MM.1S (cell line): Measurements from ENCODE around the gene SYTL2.

ENCODE experiments used
- DNase-seq: peaks from one replicate; pipeline ENCODE4 v3.0.0-alpha.2; 2015
- H2AFZ ChIP-seq: fragments of 300-600 bp; sonication (generic); 2 replicates; pipeline ENCODE4 v1.6.0; 2016; ENCODE audit warnings: antibody characterized with exemption, low read length
- H3F3A ChIP-seq: fragments of 300-600 bp; sonication (generic); 2 replicates; pipeline ENCODE4 v1.6.1; 2016; ENCODE audit warnings: mild to moderate bottlenecking, antibody characterized with exemption, low read length, moderate library complexity, mixed read lengths; ENCODE audit not compliant: insufficient read depth
- H3K27ac ChIP-seq: fragments of 300-600 bp; sonication (generic); 2 replicates; pipeline ENCODE4 v1.5.1; 2016; ENCODE audit warnings: mild to moderate bottlenecking, low read length
- H3K27me3 ChIP-seq: fragments of 300-600 bp; sonication (generic); replicated peaks from 2 replicates; pipeline ENCODE4 v1.6.0; 2016; ENCODE audit warnings: low read length; ENCODE audit not compliant: insufficient read depth
- H3K36me3 ChIP-seq: fragments of 300-600 bp; sonication (generic); replicated peaks from 2 replicates; pipeline ENCODE4 v1.6.1; 2016; ENCODE audit warnings: mild to moderate bottlenecking, low read length, mixed read lengths; ENCODE audit not compliant: insufficient read depth
- H3K4me1 ChIP-seq: fragments of 300-600 bp; sonication (generic); 2 replicates; pipeline ENCODE4 v1.6.1; 2016; ENCODE audit warnings: low read length, mixed read lengths
- H3K4me2 ChIP-seq: fragments of 300-600 bp; sonication (generic); 2 replicates; pipeline ENCODE4 v1.6.0; 2016; ENCODE audit warnings: low read depth, low read length
- H3K4me3 ChIP-seq: fragments of 300-600 bp; sonication (generic); 2 replicates; pipeline ENCODE4 v1.5.1; 2016; ENCODE audit warnings: low read length, mixed read lengths
- H3K79me2 ChIP-seq: fragments of 300-600 bp; sonication (generic); 2 replicates; pipeline ENCODE4 v1.6.1; 2016; ENCODE audit warnings: mixed run types, low read length, mixed read lengths
- H3K9ac ChIP-seq: fragments of 300-600 bp; sonication (generic); 2 replicates; pipeline ENCODE4 v1.6.1; 2016; ENCODE audit warnings: low read length, mixed read lengths
- H3K9me2 ChIP-seq: fragments of 300-600 bp; sonication (generic); replicated peaks from 2 replicates; pipeline ENCODE4 v1.6.1; 2016; ENCODE audit warnings: mild to moderate bottlenecking, low read length, mixed read lengths; ENCODE audit not compliant: insufficient read depth
- H3K9me3 ChIP-seq: fragments of 300-600 bp; sonication (generic); replicated peaks from 2 replicates; pipeline ENCODE4 v1.6.1; 2016; ENCODE audit warnings: mild to moderate bottlenecking, low read length, mixed read lengths; ENCODE audit not compliant: insufficient read depth
- H4K20me1 ChIP-seq: fragments of 300-600 bp; sonication (generic); 2 replicates; pipeline ENCODE4 v1.6.1; 2016; ENCODE audit warnings: mild to moderate bottlenecking, low read length, moderate library complexity, mixed read lengths; ENCODE audit not compliant: insufficient read depth
- CTCF ChIP-seq: fragments of 300-600 bp; sonication (generic); IDR thresholded peaks from 2 replicates; pipeline ENCODE4 v1.5.1; 2016; ENCODE audit warnings: antibody characterized with exemption, low read length, mixed read lengths
- EZH2 ChIP-seq: fragments of 300-600 bp; sonication (generic); optimal IDR thresholded peaks from 2 replicates; pipeline ENCODE3; 2017; ENCODE audit warnings: low read depth, mild to moderate bottlenecking, antibody characterized with exemption, low read length, mixed read lengths
- EZH2phosphoT487 ChIP-seq: fragments of 300-600 bp; sonication (generic); IDR thresholded peaks from 2 replicates; pipeline ENCODE4 v1.6.1; 2018; ENCODE audit warnings: antibody characterized with exemption, low read length

Gene SYTL2

GRCh38 chr11:85652786-85653447 is 158.0 kb downstream of the SYTL2 start:
- H3K27me3 ChIP-seq, result no peaks in the 10 kb centered on the region
- no peak overlapping the region for H3K4me3 ChIP-seq
- H3K4me2 ChIP-seq, result no peak overlapping the region
- no peak overlapping the region for H2AFZ ChIP-seq
- 0 out of 2 replicates have a peak, but pooled peaks cover 6% of the 10 kb centered on the region for H3K4me1 ChIP-seq
- DNase-seq, result no peak
- H3K9me2 ChIP-seq, result no peaks in the 10 kb centered on the region
- H3K9me3 ChIP-seq, result no peaks in the 10 kb centered on the region
- H3K9ac ChIP-seq, result no peak overlapping the region
- TF ChIP-seq EZH2phosphoT487 (no peak), CTCF (no peak), EZH2 (no peak)
- peaks cover 79% of the 10 kb centered on the region for H3K79me2 ChIP-seq
- peaks cover 21% of the 10 kb centered on the region for H3F3A ChIP-seq
- no peaks in the 10 kb centered on the region for H4K20me1 ChIP-seq
- peaks cover 5% of the 10 kb centered on the region for H3K36me3 ChIP-seq
- no peak overlapping the region for H3K27ac ChIP-seq

GRCh38 chr11:85651118-85651517 is 159.8 kb downstream of the SYTL2 start:
- no peak overlapping the region for H3K4me2 ChIP-seq
- no peaks in the 10 kb centered on the region for H4K20me1 ChIP-seq
- H3K27me3 ChIP-seq, result no peaks in the 10 kb centered on the region
- H3K4me1 ChIP-seq, result peaks cover 10% of the 10 kb centered on the region
- no peaks in the 10 kb centered on the region for H3K9me3 ChIP-seq
- H3K79me2 ChIP-seq, result peaks cover 66% of the 10 kb centered on the region
- no peak overlapping the region for H3K4me3 ChIP-seq
- H3K27ac ChIP-seq, result no peak overlapping the region
- H3K36me3 ChIP-seq, result no peaks in the 10 kb centered on the region; the same call in 1 of the 2 replicates
- no peaks in the 10 kb centered on the region for H3K9me2 ChIP-seq
- H3K9ac ChIP-seq, result no peak overlapping the region
- peaks cover 28% of the 10 kb centered on the region for H3F3A ChIP-seq
- H2AFZ ChIP-seq, result no peak overlapping the region
- no peak for TF ChIP-seq EZH2phosphoT487
- TF ChIP-seq CTCF, result no peak
- no peak for TF ChIP-seq EZH2
- no peak for DNase-seq

- Histone ChIP-seq H4K20me1 (no peaks in the 10 kb centered on the region), H3K4me2 (peak within 1 kb of the TSS; percentile 62), H3K36me3 (no peaks in the 10 kb centered on the region), H3K9me2 (no peaks in the 10 kb centered on the region), H3K27ac (peak within 1 kb of the TSS; percentile 73), H3K27me3 (no peaks in the 10 kb centered on the region), H3K9ac (peak within 1 kb of the TSS; percentile 70), H3K79me2 (peaks cover 42% of the 10 kb centered on the region), H3K9me3 (no peaks in the 10 kb centered on the region), H3K4me1 (peaks cover 10% of the 10 kb centered on the region), H3K4me3 (peak within 1 kb of the TSS; percentile 66), H2AFZ (peak within 1 kb of the TSS; percentile 56), H3F3A (peaks cover 23% of the 10 kb centered on the region)
- TF ChIP-seq CTCF, result no peak
- no peak for TF ChIP-seq EZH2phosphoT487
- no peak for TF ChIP-seq EZH2
- DNase-seq, result peak; percentile 91
Observed at GRCh38 chr11:85647604-85648299, 163.2 kb downstream of the SYTL2 start, which contains the start of gene TMEM126A. TMEM126A (plus strand) TSS chr11:85647967; CDS start chr11:85650256, 2,289 bp downstream.
